Spleen (tissue), 11 donors: Measurements from ENCODE around the gene BRF1. TPM values are rescaled to one million over a fixed set of nuclear protein-coding genes. Genes with fewer than 3 reads are reported as not detected.

ENCODE experiments used
- DNase-seq: peaks from one replicate; pipeline ENCODE4 v3.0.0-alpha.2; 2020
- H3K27ac ChIP-seq, 8 donors: fragments of 200-600 bp; sonication (generic) in 7 of 8; 1 replicate in 4 of 8; 2 replicates in 4 of 8; pipeline versions ENCODE4 v1.5.0 to v1.8.0; 2016 to 2021; ENCODE audit warnings: inconsistent platforms in 4 of 8, mild to moderate bottlenecking in 4 of 8, moderate library complexity in 1 of 8
- H3K27me3 ChIP-seq, 7 donors: fragments of 200-600 bp; sonication (generic) in 6 of 7; replicated peaks in 1 of 7; 1 replicate in 4 of 7; 2 replicates in 3 of 7; pipeline versions ENCODE4 v1.5.0 to v1.8.0; 2016 to 2021; ENCODE audit warnings: inconsistent platforms in 3 of 7, mild to moderate bottlenecking in 1 of 7
- H3K36me3 ChIP-seq, 6 donors: fragments of 200-600 bp; sonication (generic) in 5 of 6; 1 replicate in 4 of 6; 2 replicates in 2 of 6; pipeline versions ENCODE4 v1.5.0 to v1.8.0; 2016 to 2021; ENCODE audit warnings: inconsistent platforms in 2 of 6
- H3K4me1 ChIP-seq, 6 donors: fragments of 200-600 bp; sonication (generic) in 5 of 6; 1 replicate in 3 of 6; 2 replicates in 3 of 6; pipeline versions ENCODE4 v1.5.0 to v1.8.0; 2016 to 2021; ENCODE audit warnings: inconsistent platforms in 3 of 6
- H3K4me3 ChIP-seq, 8 donors: fragments of 200-600 bp; sonication (generic) in 7 of 8; 1 replicate in 4 of 8; 2 replicates in 4 of 8; pipeline versions ENCODE4 v1.5.0 to v1.8.0; 2016 to 2021; ENCODE audit warnings: inconsistent platforms in 4 of 8, mild to moderate bottlenecking in 4 of 8, moderate library complexity in 2 of 8
- H3K9me3 ChIP-seq, 8 donors: fragments of 200-600 bp; sonication (generic) in 7 of 8; 1 replicate in 4 of 8; 2 replicates in 4 of 8; pipeline versions ENCODE4 v1.5.0 to v1.8.0; 2016 to 2021; ENCODE audit warnings: inconsistent platforms in 4 of 8
- CTCF ChIP-seq, 11 experiments: fragments of 200-600 bp in 7 of 11; fragments of 450-650 bp in 4 of 11; sonication (generic) in 4 of 11; IDR thresholded peaks in 8 of 11; conservative IDR thresholded peaks in 3 of 11; 1 replicate in 7 of 11; 2 replicates in 4 of 11; pipeline versions ENCODE4 v1.4.0 to v1.8.0; 2016 to 2021; ENCODE audit warnings: antibody characterized with exemption in 11 of 11, inconsistent platforms in 4 of 11, mild to moderate bottlenecking in 1 of 11
- POLR2A ChIP-seq, 3 donors: fragments of 450-650 bp; IDR thresholded peaks; one replicate each; pipeline ENCODE4 v1.5.1; 2017; ENCODE audit warnings: antibody characterized with exemption in 3 of 3, mild to moderate bottlenecking in 1 of 3
- POLR2AphosphoS5 ChIP-seq, 3 donors: sonication (generic); formaldehyde crosslinking; IDR thresholded peaks; one replicate each; pipeline ENCODE4 v1.5.1; 2017; ENCODE audit warnings: antibody characterized with exemption in 3 of 3
- WGBS, 5 donors: extraction: QIAGEN DNeasy Blood & Tissue Kit in 3 of 5; methylation state at CpG; one replicate each; pipeline versions ENCODE4 v1.1.5 to v1.1.7; 2013 to 2018; 5-methylcytosine and 5-hydroxymethylcytosine counted together
- intact Hi-C: fragments of 100-400 bp; cut with DNase I; formaldehyde crosslinking; loops from one replicate; pipeline ENCODE4 v1.15.0; 2023; ENCODE audit warnings: low total_unique reads
- polyA plus RNA-seq, 3 donors: library from polyadenylated mRNA; stranded (reverse); fragments of 200-250 nt; gene quantifications; one replicate each; pipeline ENCODE4 v1.2.1, GENCODE V29; 2013
- total RNA-seq, 7 donors: library from RNA; depleted of rRNA in 3 of 7; stranded (reverse); fragments of >200 nt in 3 of 7; fragmentation: NEBNext Ultra II Directional in 4 of 7; extraction: Animal tissue kit (Norgen Biotek cat#: 25700) in 4 of 7; gene quantifications; one replicate each; pipeline versions ENCODE4 v1.1.0 to v1.2.1, GENCODE V29; 2016 to 2021
- donor health status: healthy with polysubstance abuse.
- donor health status: DM: no; HTN: no; CAD: no; lungs with moderate emphysema.
- donor health status: DM: no; HTN: no; CAD: no.
- donor health status: Bipolar disorder and iron deficiency.
- donor health status: healthy.
- donor health status: DM: no; HTN: no; CAD: no.
- donor health status: DM: yes; HTN: yes; CAD: no.

The BRF1 gene
- total and polyA plus RNA-seq, 10 donors, result 16.2 to 71.2 (median 49.8) TPM

GRCh38 chr14:105316577-105316941 is 15.8 kb upstream of the BRF1 start:
- WGBS, 5 donors, result 86 to 95% (median 88%) methylated on average over 10 of the region's 10 CpGs
- Histone ChIP-seq H3K27ac (peak overlapping the region in 5 of 8 donors; percentile 33 to 86 (median 69)), H3K4me1 (peaks cover 9 to 46% (median 38%) of the 10 kb centered on the region in 6 donors), H3K36me3 (no peaks in the 10 kb centered on the region), H3K9me3 (no peaks in the 10 kb centered on the region), H3K27me3 (peaks cover 0 to 4% (median 0%) of the 10 kb centered on the region in 7 donors), H3K4me3 (peak overlapping the region in 5 of 8 donors; percentile 67 to 94 (median 85))
- intact Hi-C loops, result no loop called here
- DNase-seq, result no peak
- TF ChIP-seq POLR2AphosphoS5 (IDR thresholded peaks at IDR 0.05) (no peak), POLR2A (IDR thresholded peaks at IDR 0.05) (no peak), CTCF (IDR thresholded peaks at IDR 0.05 in 8 of 11, conservative IDR thresholded peaks at IDR 0.05 in 3 of 11) (no peak)

GRCh38 chr14:105315941-105316576 is 15.3 kb upstream of the BRF1 start:
- DNase-seq, result peak; percentile 81
- Histone ChIP-seq H3K27me3 (peaks cover 0 to 4% (median 0%) of the 10 kb centered on the region in 7 donors), H3K4me1 (peaks cover 9 to 46% (median 38%) of the 10 kb centered on the region in 6 donors), H3K36me3 (no peaks in the 10 kb centered on the region), H3K27ac (peak overlapping the region in 5 of 8 donors; percentile 69 to 86 (median 78)), H3K9me3 (no peaks in the 10 kb centered on the region), H3K4me3 (peak overlapping the region; percentile 2 to 94 (median 77))
- no peak for TF ChIP-seq POLR2AphosphoS5 (IDR thresholded peaks at IDR 0.05)
- no peak for TF ChIP-seq CTCF (IDR thresholded peaks at IDR 0.05 in 8 of 11, conservative IDR thresholded peaks at IDR 0.05 in 3 of 11)
- no peak for TF ChIP-seq POLR2A (IDR thresholded peaks at IDR 0.05)
- WGBS, 5 donors, result 49 to 70% (median 56%) methylated on average over 6 to 15 of the region's 15 CpGs
- intact Hi-C loops, result no loop called here

- Histone ChIP-seq H3K36me3 (no peaks in the 10 kb centered on the region), H3K4me3 (peak overlapping the region; percentile 67 to 94 (median 77)), H3K9me3 (no peaks in the 10 kb centered on the region), H3K27ac (peak overlapping the region; percentile 22 to 86 (median 72)), H3K27me3 (peaks cover 0 to 4% (median 0%) of the 10 kb centered on the region in 7 donors), H3K4me1 (peaks cover 9 to 46% (median 38%) of the 10 kb centered on the region in 6 donors)
- TF ChIP-seq CTCF (IDR thresholded peaks at IDR 0.05 in 8 of 11, conservative IDR thresholded peaks at IDR 0.05 in 3 of 11), result peak in 1 of 11 experiments; percentile 9
- no peak for TF ChIP-seq POLR2A (IDR thresholded peaks at IDR 0.05)
- peak; percentile 23 to 67 (median 53) for TF ChIP-seq POLR2AphosphoS5 (IDR thresholded peaks at IDR 0.05)
- DNase-seq, result peak; percentile 90
- 0 to 1% (median 1%) methylated on average over 35 to 54 of the region's 54 CpGs for WGBS, 5 donors
- intact Hi-C loops, result no loop called here
Measured at GRCh38 chr14:105315211-105315721, 14.5 kb upstream of the BRF1 start.
